Testis (tissue), 2 donors: Measurements from ENCODE around the gene CLMN.

Experiments
- POLR2A ChIP-seq: fragments of 450-650 bp; IDR thresholded peaks from one replicate; pipeline ENCODE4 v1.6.1; 2017; ENCODE audit warnings: antibody characterized with exemption, mild to moderate bottlenecking, moderate library complexity
- TF ChIP-seq, protein P1 (sequence below), 3 experiments: fragments of 450-650 bp in 2 of 3; fragments of 200-600 bp in 1 of 3; sonication (generic) in 1 of 3; IDR thresholded peaks; one replicate each; pipeline ENCODE4 v1.5.1; 2016 to 2019; ENCODE audit warnings: antibody characterized with exemption in 3 of 3, mild to moderate bottlenecking in 2 of 3, moderate library complexity in 1 of 3

DNA sequence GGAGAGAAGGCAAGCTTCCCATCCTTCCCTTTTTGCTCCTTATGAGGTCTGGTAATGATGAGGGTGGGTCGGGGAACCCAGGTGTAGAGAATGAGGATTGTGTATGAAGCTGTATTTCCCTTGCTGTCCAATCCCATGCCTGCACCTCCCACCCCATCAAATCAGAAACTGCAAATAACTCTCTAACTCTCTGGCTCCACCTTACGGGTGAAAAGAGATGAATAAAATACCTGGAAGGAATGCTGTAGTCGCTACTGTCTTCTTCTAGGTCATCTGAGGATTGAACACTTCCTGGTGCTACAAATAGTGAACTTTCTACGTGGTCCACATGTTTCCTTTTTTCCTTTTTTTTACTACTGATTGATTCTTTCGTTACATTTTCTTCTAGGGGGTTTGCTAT lies 123.4 kb downstream of the CLMN start:
- TF ChIP-seq, protein P1, sequence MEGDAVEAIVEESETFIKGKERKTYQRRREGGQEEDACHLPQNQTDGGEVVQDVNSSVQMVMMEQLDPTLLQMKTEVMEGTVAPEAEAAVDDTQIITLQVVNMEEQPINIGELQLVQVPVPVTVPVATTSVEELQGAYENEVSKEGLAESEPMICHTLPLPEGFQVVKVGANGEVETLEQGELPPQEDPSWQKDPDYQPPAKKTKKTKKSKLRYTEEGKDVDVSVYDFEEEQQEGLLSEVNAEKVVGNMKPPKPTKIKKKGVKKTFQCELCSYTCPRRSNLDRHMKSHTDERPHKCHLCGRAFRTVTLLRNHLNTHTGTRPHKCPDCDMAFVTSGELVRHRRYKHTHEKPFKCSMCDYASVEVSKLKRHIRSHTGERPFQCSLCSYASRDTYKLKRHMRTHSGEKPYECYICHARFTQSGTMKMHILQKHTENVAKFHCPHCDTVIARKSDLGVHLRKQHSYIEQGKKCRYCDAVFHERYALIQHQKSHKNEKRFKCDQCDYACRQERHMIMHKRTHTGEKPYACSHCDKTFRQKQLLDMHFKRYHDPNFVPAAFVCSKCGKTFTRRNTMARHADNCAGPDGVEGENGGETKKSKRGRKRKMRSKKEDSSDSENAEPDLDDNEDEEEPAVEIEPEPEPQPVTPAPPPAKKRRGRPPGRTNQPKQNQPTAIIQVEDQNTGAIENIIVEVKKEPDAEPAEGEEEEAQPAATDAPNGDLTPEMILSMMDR (IDR thresholded peaks at IDR 0.05): no peak
- no peak for TF ChIP-seq POLR2A
